Gastroesophageal sphincter (tissue), 3 donors: ENCODE data around the gene UBE2E2.

Experiments used
- CTCF ChIP-seq, 4 experiments: fragments of 200-600 bp in 2 of 4; fragments of 450-650 bp in 2 of 4; sonication (generic) in 1 of 4; IDR thresholded peaks; one replicate each; pipeline ENCODE4 v1.5.1; 2017 to 2019; ENCODE audit warnings: antibody characterized with exemption in 4 of 4, mild to moderate bottlenecking in 2 of 4, moderate library complexity in 2 of 4
- EP300 ChIP-seq: sonication (generic); formaldehyde crosslinking; IDR thresholded peaks from one replicate; pipeline ENCODE4 v1.6.1; 2017; ENCODE audit warnings: antibody characterized with exemption, mild to moderate bottlenecking
- POLR2A ChIP-seq, 2 donors: fragments of 450-650 bp; IDR thresholded peaks; one replicate each; pipeline ENCODE4 v1.6.1; 2017; ENCODE audit warnings: antibody characterized with exemption in 2 of 2, mild to moderate bottlenecking in 2 of 2, moderate library complexity in 1 of 2

- TF ChIP-seq POLR2A (IDR thresholded peaks at IDR 0.05): no peak
- no peak for TF ChIP-seq CTCF (IDR thresholded peaks at IDR 0.05)
- no peak for TF ChIP-seq EP300
Observed at GRCh38 chr3:23547905-23548650, 345.0 kb downstream of the UBE2E2 start.
